ENCODE results near the gene CAPN12. TPM values are rescaled to one million over a fixed set of nuclear protein-coding genes. Genes with fewer than 3 reads are reported as not detected.

Gene CAPN12
- polyA plus RNA-seq, 2 of the 4 experiments (the other 2 are of a cell fraction) = 10.0 to 11.7 TPM

- POLR2A ChIA-PET = interaction anchor here (0.6 kb wide), 1 partner anchor 29 kb away, joined by 4 read pairs; no protein-coding TSS in a partner anchor
- Histone ChIP-seq H3K27ac (peak overlapping the region; percentile 93 to 94), H3K9me3 (peaks cover under 1% of the 10 kb centered on the region; the same call in 1 of the 3 replicates), H3K4me1 (peaks cover 90% of the 10 kb centered on the region), H3K4me2 (peak overlapping the region; percentile 78), H3K4me3 (no peak overlapping the region)
- ATAC-seq (no peak), FAIRE-seq (no peak), DNase-seq (ENCODE audit: low read depth in 1 of 2, low spot score in 1 of 2) (no peak)
- WGBS (ENCODE audit: missing lambda C conversion rate) = 94% methylated on average over 7 of the region's 7 CpGs
- CTCF ChIA-PET = interaction anchor here (1.5 to 33.1 kb wide), 7 partner anchors 12 to 143 kb away, joined by 5 to 764 read pairs (median 11); no protein-coding TSS in a partner anchor
- TF ChIP-seq REST (IDR thresholded peaks at IDR 0.05) (no peak), KDM5A (IDR thresholded peaks at IDR 0.05) (no peak), POLR2A (IDR thresholded peaks at IDR 0.05; ENCODE audit: low read length) (no peak), FOSB (CRISPR knock-in tag; IDR thresholded peaks at IDR 0.05) (0 out of 2 replicates have a peak, but pooled peaks have one; percentile 73), JUN (IDR thresholded peaks at IDR 0.05) (0 out of 5 replicates have a peak, but pooled peaks of 1 of the 2 experiments have one; percentile 3), GATA3 (IDR thresholded peaks at IDR 0.05; ENCODE audit: borderline replicate concordance) (no peak), POLR2AphosphoS2 (conservative IDR thresholded peaks at IDR 0.05; ENCODE audit: low read length) (0 out of 2 replicates have a peak, but pooled peaks have one; percentile 50), EHF (CRISPR knock-in tag; IDR thresholded peaks at IDR 0.05) (no peak; the same call in 1 of the 2 replicates), CHD4 (IDR thresholded peaks at IDR 0.05; ENCODE audit: borderline replicate concordance) (no peak), SMC3 (IDR thresholded peaks at IDR 0.05) (no peak), BHLHE40 (IDR thresholded peaks at IDR 0.05; ENCODE audit: low read depth, low read length) (no peak), MYC (IDR thresholded peaks at IDR 0.05; ENCODE audit: borderline replicate concordance, low read length) (no peak), HMGXB4 (CRISPR knock-in tag; IDR thresholded peaks at IDR 0.05; ENCODE audit: borderline replicate concordance) (peak; percentile 31; the same call in 1 of the 2 replicates), E2F6 (IDR thresholded peaks at IDR 0.05; ENCODE audit: borderline replicate concordance, low read depth) (no peak), RCOR1 (IDR thresholded peaks at IDR 0.05; ENCODE audit: low read depth, low read length) (no peak), EP300 (IDR thresholded peaks at IDR 0.05) (no peak), BCL3 (IDR thresholded peaks at IDR 0.05) (no peak), ATOH8 (CRISPR knock-in tag; IDR thresholded peaks at IDR 0.05; ENCODE audit: low read depth) (no peak), RFX5 (IDR thresholded peaks at IDR 0.05) (no peak), EHMT2 (IDR thresholded peaks at IDR 0.05; ENCODE audit: low read depth) (no peak), MAFK (IDR thresholded peaks at IDR 0.05; ENCODE audit: partially characterized antibody) (no peak), RAD21 (conservative IDR thresholded peaks at IDR 0.05 in 1 of 2, IDR thresholded peaks at IDR 0.05 in 1 of 2) (no peak), FOSL2 (IDR thresholded peaks at IDR 0.05) (no peak), FOSL2 (CRISPR knock-in tag; IDR thresholded peaks at IDR 0.05) (no peak), USF2 (IDR thresholded peaks at IDR 0.05) (no peak), HOXB5 (CRISPR knock-in tag; IDR thresholded peaks at IDR 0.05) (no peak), TP53 (CRISPR knock-in tag; IDR thresholded peaks at IDR 0.05) (0 out of 2 replicates have a peak, but pooled peaks have one; percentile 31), KDM1A (IDR thresholded peaks at IDR 0.05; ENCODE audit: low read depth) (no peak), HOXA7 (CRISPR knock-in tag; IDR thresholded peaks at IDR 0.05) (peak; percentile 65; the same call in 1 of the 2 replicates), CTCF (IDR thresholded peaks at IDR 0.05) (no peak)
These were observed 56.4 kb downstream of the CAPN12 start for GRCh38 chr19:38687837-38688378.
